HuH-7.5 (cell line): ENCODE measurements around the gene ZKSCAN3.
"Not testable (repeated sequence)": the region's sequence is repeated elsewhere in the genome, so short reads cannot be mapped to it uniquely, and the experiment has no call there.

ENCODE experiments used
- DNase-seq: peaks from one replicate; pipeline ENCODE4 v3.0.0; 2011; ENCODE audit warnings: low spot score

The ZKSCAN3 gene

DNA sequence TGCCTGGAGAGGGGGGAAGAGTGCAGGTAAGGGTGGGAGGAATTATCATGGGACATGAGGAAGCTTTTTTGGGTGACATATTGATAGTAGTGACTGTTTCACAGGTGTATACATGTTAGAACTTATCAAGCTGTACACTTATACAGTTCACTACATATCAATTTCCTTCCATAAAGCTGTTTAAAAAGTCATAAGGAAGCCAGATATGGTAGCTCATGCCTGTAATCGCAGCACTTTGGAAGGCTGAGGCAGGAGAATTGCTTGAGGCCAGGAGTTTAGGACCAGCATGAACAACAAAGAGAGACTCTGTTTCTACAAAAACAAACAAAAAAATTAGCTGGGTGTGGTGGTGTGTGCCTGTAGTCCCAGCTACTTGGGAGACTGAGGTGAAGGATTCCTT lies 28.1 kb downstream of the ZKSCAN3 start:
- no peak for DNase-seq

DNA sequence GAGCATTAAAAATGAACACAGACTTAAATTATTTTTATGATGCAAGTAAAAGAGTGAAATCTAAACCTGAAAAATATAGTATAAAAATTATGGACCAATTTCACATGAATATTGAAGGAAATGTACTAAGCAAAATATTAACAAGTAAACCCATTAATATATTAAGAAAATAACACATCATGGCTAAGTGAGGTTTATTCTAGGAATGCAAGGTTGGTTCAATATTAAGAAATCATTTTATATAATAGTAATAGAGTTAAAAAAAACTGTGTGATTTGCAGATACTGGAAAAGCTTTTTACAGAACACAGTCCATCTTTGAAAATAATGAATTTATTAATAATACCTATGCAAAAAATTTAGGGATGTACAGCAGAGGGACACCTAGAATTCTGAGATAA lies 28.9 kb downstream of the ZKSCAN3 start:
- no peak for DNase-seq

DNA sequence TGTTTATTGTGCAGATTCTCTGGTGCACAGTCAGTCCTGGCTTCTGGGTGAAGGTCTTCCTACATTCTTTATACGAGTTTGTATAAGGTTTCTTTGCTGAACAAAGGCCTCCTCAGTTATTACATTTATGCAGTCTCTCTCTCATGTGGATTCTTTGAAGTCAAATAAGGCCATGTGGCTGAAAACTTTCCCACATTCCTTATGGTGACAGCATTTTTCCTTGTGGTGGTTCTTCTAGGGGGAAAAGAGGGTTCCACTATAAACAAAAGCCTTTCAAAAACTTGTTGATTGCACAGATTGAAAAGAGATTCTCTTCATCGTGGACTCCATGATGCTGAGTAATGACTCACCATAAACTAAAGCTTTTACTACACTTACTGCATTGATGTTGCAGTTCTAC lies 30.6 kb downstream of the ZKSCAN3 start:
- no peak for DNase-seq

DNA sequence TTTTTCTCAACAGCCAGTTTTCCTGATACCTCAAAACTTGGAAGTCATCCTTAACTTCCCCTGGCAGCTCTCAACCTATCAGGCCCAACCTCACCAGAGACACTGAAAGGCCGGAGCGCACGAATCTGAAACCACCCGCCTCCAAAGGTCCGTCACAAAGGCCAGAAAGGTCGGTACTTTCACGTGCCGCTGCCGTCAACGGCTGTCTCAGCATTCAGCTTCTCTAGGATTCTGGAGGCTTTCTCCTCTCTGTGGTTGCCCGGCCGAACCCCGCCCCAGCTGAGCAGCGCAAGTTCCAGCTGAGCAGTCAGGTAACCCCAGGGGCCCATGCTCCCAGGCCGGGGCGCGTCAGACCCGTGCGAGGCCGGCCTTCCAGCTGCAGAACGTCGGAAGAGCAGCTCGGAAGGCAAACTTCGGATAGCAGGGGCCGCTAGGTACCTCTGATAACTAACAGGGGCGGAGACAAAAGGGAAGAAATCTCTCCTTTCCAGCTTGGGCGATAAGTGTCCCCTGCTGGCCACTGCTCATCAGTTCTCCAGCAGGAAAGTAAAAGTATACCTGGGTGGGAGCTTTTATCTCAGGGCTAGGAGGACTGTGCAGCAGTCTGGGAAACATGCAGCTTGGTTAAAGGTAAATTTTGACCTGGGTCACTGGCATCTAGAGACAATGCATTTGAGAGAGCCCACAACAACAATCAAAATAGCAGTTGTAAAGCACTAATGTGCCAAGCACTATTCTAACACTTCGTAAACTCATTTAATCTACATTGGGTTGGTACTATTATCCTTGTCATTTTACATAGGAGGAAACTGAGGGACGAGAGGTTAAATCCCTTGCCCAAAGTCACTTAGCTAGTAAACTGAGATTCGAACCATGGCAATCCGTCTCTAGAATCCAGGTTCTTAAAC lies 33.7 kb downstream of the ZKSCAN3 start:
- DNase-seq: peak; percentile 60

DNA sequence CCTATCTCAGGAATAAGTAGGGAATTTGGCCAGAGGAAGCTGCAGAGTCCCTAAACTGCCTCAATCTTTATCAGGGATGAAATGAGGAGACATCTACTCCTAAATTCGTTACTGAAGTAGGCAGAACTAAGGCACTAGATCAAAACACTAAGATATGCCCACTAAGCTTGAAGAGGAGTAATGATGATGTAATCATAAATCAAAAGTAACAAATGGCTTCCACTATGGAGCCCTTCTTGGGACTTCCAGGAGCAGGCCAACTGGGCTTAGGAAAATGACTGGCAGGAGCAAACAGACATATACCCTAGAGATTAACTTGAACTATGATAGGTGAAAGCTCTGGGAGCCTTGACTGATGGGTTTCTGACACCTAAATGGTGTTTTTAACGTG lies 34.4 kb downstream of the ZKSCAN3 start:
- DNase-seq: no peak

DNA sequence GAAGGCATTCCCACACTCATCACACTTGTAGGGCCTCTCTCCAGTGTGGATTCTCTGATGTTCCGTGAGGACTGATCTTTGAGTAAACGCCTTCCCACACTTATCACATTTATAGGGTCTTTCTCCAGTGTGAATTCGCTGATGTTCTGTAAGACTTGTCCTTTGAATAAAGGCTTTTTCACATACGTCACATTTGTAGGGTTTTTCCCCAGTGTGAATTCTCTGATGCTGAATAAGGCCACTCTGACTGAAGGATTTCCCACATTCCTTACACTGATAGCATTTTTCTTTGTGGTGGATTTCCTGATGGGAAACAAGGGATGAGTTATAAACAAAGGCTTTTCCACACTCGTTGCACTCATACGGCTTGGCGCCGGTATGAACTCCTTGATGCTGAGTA lies 40.9 kb downstream of the ZKSCAN3 start:
- DNase-seq: no peak

DNA sequence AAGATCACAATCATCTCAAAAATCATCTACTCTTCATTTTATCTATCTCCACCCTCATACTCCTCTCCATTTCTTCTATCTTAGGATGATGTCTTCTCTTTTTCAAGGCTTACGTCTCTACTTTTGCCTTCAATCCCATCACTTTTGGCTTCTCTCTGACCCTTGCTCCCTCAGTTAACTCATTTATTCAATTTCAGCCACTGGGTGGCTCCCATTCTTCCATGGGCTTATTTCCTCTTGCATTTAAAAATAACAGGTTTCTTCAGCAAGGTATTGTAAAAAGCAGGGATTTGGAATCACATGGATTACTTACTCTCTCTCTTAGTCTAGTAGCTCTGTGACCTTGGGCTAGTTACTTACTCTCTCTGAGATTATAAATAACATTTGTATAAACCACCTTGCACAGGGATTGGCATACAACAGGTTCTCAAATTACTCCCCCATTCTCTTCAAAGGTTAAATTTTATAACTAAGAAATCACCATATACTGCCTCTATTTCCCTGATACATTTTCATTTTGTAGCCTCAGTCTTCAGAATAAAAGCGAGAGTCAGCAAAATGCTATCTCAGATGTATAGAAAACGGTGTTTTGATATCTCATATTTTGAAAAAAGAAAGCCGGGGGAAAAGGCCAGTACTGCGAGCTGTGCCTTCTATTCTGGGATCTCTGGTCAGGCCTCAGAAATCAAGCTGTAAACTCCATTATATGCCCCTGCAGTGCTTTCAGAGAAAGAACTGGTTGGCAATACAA lies 44.3 kb downstream of the ZKSCAN3 start:
- no peak for DNase-seq

DNA sequence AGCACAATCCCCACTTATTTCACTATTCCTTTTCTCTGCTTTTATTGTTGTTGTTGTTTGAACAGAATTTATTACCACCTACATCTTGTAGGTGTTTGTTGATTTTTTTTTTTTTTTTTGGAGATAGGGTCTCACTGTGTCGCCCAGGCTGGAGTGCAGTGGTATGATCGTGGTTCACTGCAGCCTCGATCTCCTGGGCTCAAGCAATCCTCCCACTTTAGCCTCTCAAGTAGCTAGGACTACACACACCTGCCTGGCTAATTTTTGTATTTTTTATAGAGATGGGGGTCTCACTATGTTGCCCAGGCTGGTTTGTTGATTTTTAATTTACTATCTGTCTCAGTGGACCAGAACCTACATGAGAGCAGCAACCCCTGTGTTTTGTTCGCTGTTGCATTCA lies 46.2 kb downstream of the ZKSCAN3 start:
- no peak for DNase-seq

DNA sequence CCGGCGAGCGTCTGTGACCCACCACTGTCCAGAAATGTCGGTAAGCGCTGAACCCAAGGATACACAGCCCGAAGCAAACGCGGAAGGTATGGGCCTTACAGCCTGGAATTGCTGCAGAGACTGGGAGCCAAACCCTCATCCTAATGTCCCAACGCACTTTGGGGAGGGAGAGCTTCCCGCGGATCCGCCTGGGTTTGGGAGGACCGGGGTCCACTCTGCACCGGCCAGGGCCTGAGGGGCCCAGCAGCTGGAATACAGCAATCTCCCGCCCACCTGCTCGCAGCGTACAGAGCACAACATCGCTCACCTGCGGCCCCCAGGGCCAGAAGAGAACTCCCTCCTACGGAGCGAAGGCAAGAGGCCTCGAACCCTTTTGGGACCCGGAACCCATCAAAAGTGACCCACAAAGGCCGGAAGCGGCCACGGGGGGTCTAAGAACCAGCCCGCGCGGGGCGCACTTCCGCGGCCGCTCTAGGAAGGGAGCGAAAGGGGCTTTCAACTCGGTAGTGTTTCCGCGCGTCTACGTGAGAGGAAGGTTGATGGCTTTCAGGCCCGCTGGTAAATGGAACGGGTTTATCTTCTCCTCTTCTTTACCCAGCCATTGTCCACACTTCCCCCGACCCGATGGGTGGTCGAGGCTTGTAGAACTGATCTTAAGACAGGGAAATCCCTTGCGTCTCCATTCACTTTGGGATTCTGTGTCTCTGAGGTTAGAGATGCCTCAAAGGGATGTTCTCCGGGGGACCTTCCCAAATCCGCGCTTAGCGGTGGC lies 49.8 kb downstream of the ZKSCAN3 start, which contains the start of gene ZSCAN12:
Gene ZSCAN12, minus strand, starts transcription at position 398 of the 772 bp plus-strand sequence. CDS start 1,342 bp downstream, outside the sequence.
- DNase-seq: peak; percentile 16

DNA sequence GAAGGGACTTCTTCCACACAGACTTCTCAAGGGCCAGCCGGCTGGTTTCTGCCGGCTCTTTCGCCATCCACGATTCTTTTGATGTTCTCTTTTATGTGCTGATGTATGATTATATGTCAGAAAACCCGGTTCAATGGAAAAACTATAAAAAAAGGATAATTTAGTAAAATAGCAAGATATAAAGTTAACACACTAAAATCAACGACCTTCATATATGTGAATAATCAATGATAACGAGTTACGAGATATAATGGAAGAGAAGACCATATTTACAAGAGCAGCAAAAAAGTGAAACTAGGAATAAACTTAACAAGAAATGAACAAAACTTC lies 50.3 kb downstream of the ZKSCAN3 start:
- DNase-seq: no peak

DNA sequence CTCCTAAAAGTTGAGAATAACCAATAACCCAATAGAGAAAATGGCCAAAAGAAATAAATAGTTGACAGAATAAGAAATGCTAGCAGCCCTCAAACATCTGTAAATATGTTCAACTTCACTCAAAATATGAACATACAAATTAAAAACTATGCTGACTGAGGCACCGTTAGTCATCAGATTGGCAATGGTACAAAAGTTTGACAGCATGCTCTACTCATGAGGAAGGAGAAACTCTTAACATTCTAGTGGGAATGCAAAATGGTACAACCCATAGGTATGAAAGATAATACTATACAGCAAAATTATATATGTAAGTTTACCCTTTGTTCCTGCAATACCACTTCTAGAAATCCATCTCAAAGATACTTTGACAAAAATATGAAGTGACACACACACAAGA lies 51.4 kb downstream of the ZKSCAN3 start:
- no peak for DNase-seq

DNA sequence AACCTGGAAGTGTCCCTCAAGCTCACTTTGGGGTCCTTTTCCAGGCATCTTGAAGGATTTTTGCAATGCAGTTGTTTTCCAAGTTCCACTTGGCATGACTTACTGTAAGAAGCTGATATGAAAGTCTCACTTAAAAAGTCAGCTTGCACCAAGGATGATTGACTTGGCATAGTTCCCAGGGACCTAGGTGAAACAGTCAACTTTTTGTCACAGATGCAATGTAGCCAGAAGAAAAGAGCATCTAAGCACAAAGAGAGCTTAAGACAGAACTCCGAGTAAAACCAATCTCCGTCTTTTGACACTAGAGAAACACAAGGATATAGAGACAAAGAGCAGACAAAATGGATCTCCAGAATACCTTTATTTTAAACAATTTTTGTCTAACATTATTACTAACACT lies 52.5 kb downstream of the ZKSCAN3 start:
- DNase-seq: no peak

DNA sequence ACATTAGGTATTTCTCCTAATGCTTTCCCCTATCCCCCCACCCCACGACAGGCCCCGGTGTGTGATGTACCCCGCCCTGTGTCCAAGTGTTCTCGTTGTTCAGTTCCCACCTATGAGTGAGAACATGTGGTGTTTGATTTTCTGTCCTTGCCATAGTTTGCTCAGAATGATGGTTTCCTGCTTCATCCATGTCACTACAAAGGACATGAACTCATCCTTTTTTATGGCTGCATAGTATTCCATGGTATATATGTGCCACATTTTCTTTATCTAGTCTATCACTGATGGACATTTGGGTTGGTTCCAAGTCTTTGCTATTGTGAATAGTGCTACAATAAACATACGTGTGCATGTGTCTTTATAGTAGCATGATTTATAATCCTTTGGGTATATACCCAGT lies 54.2 kb downstream of the ZKSCAN3 start:
- DNase-seq: not testable (repeated sequence)

DNA sequence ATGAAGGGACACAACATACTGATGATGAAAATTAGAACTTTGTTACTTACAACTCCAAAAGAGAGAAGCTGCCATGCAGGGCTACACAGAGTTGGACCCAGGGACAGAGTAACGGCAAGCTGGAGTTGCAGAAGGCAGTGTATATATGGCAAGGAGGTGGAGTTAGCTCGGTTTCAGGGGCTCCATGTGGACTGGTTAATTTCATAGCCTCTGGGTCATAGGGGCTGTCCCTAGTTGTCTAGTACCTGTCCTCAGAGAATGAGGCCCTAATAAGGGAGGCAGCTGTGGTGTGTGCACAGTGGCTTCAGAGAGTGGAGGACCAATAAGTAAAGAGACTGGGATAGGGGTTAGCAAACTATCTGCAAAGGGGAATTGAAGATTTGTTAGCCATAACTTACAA lies 57.7 kb downstream of the ZKSCAN3 start:
- DNase-seq: no peak

DNA sequence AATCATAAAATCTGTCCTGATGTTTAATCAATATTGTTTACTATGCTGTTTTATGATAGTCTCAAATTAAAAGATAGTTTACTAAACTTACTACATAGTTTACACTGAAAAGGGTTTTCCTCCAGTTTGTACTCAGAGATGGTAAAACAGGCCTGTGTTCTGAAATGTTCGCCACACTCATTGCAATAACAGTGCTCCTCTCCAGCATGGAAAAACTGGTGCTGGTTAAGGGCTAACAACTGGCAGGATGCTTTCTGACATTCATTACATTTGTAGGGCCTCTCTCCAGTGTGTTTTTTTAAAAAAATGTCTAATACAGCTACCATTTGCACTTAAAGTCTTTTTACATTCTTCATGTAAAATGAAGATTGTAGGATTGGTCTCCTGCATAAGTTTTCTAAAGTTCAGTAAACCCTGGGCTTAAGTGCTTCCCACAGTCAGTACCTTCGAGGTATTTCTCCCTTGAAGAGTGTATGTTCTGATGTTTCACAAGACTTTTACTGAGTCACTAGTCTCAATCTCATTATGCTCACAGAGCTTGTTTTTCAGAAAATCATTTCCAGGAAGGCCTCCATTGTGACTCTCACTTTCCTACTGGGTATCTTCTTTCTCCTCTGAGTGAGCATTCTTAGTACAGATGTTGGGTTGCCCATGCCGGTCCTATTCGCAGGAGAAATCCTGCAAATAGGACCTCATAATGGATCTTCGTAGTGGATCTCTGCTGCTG lies 58.5 kb downstream of the ZKSCAN3 start:
- DNase-seq: no peak

DNA sequence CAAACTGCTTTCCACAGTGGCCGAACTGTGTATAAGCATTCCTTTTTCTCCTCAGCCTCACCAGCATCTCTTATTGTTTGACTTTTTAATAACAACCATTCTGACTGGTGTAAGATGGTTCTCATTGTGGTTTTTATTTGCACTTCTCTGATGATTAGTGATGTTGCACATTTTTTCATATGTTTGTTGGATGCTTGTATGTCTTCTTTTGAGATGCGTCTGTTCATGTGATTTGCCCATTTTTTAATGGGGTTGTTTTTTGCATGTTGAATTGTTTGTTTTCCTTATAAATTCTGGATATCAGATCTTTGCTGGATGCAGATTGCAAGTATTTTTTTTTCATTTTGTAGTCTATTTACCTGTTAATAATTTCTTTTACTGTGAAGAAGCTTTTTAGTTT lies 61.0 kb downstream of the ZKSCAN3 start:
- DNase-seq: no peak

DNA sequence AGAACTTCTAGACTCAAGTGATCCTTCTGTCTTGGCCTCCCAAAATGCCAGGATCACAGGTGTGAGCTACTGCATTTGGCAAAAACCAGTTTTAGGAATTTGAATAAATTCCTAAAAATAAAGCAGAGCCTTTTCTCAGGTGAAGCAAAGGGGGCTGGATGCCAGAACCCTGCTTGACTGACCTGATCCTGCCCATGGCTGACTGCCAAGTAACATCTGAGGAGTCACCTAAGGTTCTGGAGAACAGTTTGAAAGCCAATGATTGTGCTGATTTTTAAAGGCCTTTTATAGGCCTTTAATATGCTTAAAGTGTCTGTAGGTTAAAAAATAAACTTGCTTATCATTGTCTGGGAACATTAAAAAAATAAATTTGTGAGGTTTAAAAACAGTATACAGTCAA lies 63.9 kb downstream of the ZKSCAN3 start:
- DNase-seq: no peak
